Stimulated activated CD8-positive, alpha-beta memory T cell treated with anti-CD3 and anti-CD28 coated beads, Interleukin-2, amount 100 ng/mL, for 1 hour (primary cell): ENCODE measurements around the gene PARP12.
A peak's percentile ranks its signal among the peaks of the same experiment; 100 is the strongest.
"Not testable (repeated sequence)": the region's sequence is repeated elsewhere in the genome, so short reads cannot be mapped to it uniquely, and the experiment has no call there.

Experiments
- DNase-seq, 2 donors: peaks; one replicate each; pipeline ENCODE4 v3.0.0-alpha.2; 2020; ENCODE audit warnings: low read depth in 2 of 2

The PARP12 gene

GRCh38 chr7:140062528-140063299 lies at the start of gene PARP12:
PARP12 (minus strand) TSS chr7:140062951; CDS start chr7:140062847, 104 bp downstream.
- peak; percentile 82 for DNase-seq

- not testable (repeated sequence) for DNase-seq
Observed at GRCh38 chr7:140108777-140109176, 46.0 kb upstream of the PARP12 start.

GRCh38 chr7:140096459-140096858 lies 33.7 kb upstream of the PARP12 start:
- DNase-seq, result no peak

DNA sequence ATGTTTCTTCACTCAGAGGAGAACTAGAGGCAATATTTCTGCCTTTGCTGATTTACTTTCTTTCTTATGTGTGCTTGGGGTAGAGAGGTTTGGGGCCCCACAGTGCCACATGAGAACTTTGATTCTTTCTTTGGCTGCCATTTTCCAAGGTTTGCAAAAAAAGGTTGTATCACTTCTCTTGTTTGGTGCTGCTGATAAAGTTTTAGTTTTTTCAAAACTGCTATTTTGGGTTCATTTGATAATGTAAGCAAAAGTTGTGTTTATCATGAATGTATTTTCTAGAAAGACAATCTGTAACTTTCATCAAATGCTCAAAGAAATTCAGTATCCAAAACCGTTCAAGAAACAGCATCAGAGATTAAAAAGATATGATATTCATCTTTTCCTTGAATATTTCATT lies 30.6 kb upstream of the PARP12 start:
- no peak for DNase-seq

DNA sequence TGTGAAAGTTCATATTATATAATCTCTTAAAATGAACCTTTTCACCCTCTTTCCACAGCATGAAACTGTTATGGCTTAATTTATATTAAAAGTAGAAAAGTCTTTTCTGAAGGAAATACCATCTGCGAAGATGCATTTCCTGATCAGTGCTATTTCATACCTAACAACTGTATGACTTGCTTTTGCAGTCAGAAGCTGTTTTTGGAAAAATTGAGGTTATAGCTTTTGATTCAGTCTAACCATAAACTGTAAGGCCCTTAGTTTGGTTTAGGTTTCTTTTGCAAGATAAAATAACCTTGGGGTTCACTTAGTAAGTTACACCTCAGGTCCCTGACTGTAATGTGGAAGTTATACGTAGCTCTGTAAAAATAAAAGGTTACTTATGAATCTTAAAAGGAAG lies 22.7 kb upstream of the PARP12 start:
- DNase-seq, result no peak

- no peak for DNase-seq
Observed at GRCh38 chr7:140084972-140085371, 22.2 kb upstream of the PARP12 start.

DNA sequence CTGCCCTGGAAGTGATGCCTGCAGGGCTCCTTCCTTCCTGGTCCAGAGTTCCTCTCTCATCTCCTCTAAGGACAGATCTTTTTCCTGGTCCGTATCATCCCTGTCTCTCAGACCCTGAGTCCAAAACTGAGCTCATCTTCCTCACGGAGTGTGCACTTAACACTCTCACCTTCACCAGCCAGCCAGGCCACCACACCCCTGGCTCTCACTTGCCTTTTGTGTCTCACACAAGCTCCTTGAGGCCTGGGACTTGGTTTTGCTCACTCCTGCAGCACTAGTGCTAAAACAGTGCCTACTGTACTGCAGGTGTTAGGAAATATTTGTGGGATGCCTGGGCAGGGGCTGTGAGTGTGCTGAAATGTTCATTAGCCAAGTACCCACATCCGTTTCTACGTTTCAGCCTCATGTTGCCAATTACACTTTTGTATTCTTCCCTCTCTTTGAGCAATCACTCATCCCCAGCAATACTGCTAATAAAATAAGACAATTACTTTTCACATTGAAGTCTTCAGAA lies 21.4 kb upstream of the PARP12 start:
- DNase-seq, result no peak

- no peak for DNase-seq
Observed at GRCh38 chr7:140082770-140083169, 20.0 kb upstream of the PARP12 start.

DNA sequence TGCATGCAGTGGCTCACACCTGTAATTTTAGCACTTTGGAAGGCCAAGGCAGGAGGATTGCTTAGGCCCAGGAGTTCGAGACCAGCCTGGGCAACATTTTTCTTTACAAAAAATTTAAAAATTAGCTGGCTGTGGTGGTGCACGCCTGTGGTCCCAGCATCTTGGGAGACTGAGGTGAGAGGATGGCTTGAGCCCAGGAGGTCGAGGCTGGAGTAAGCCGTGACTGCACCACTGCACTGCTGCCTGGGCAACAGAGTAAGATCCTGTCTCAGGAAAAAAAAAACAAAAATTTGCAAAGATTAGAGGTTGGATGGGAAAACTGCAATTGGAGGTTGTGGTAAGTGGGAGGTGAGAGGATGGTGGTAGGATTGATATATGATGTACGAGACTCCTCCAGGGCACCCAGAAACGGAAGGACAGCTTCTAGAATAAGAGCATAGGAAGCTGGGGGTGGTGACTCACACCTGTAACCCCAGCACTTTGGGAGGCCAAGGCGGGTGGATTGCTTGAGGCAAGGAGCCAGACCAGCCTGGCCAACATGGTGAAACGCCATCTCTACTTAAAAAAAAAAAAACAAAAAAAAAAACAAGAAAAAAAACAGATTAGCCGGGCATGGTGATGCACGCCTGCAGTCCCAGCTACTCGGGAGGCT lies 19.1 kb upstream of the PARP12 start:
- DNase-seq, result no peak

- DNase-seq, result no peak
Observed at GRCh38 chr7:140080919-140081318, 18.2 kb upstream of the PARP12 start.

GRCh38 chr7:140079121-140079536 lies 16.4 kb upstream of the PARP12 start:
- no peak for DNase-seq

DNA sequence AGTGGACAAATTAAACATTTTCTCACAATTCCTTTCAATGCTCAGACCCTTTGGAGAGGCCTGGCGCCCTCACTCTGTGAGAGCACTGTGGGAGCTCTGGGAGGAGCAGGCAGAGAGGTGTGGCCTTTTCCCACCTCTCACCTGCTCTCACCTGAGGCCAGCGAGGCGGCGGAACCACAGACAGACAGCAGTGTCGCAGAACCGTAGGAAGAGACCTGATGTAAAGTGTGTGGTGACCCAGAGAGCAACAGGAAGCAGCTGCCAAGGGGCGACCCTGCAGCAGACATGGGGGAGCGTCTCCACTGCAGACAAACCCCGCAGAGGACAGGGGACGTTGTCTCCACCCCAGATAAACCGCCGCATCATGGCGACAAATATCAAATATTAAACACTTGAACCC lies 15.6 kb upstream of the PARP12 start:
- no peak for DNase-seq

DNA sequence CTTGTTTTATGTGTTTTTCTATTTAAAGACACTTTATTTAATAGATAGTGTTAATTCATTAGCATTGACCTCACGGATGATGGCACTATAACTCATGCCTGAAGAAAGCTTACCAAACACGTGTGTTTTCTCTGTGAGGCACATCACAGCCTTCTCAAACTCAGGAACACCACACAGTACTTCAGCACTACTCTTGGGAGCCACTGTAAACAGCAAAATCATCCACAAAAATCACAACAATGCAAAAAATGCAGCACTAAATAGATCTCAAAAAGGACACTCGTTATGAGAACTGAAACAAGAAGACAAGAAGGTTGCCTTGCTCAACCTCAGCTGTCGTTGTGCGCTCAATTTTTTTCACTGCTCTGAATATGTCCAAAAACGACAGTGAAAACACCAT lies 12.0 kb upstream of the PARP12 start:
- no peak for DNase-seq

GRCh38 chr7:140070546-140070945 lies 7.8 kb upstream of the PARP12 start:
- DNase-seq, result no peak

- no peak for DNase-seq
Observed at GRCh38 chr7:140069298-140069949, 6.7 kb upstream of the PARP12 start.

DNA sequence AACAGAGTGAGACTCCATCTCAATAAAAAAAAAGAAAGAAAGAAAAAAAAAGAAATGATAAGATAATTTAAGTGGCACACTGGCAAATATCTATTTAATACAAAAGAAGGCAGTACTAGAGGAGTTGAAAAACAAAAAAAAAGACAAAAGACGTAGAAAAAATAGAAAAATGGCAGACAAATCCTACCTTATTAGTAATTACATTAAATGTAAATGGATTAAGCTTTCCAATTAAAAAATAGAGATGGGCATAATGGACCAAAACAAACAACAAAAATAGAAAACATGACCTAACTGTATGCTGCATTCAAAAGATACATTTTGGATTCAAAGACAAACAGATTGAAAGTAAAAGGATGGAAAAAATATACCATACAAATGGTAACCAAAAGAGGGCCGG lies 5.3 kb upstream of the PARP12 start:
- no peak for DNase-seq

DNA sequence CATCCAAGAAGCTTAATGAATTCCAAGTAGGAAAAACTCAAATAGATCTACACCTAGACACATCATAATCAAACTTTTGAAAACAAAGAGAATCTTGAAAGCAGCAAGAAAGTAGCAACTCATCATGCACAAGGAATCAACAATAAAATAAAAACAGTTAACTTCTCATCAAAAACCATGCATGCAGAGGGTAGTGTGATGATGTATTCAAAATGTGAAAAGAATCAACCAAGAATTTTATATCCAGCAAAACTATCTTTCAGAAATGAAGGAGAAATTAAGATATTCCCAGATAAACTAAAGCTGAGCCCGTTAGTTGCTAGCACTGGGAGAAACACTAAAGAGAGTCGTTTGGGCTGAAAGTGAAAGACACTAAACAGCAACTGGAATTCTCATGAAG lies 4.3 kb upstream of the PARP12 start:
- DNase-seq, result no peak

- DNase-seq, result peak; percentile 31 to 46
Observed at GRCh38 chr7:140062118-140062527, 628 bp downstream of the PARP12 start.

- DNase-seq, result no peak
Observed at GRCh38 chr7:140061607-140061930, 1.2 kb downstream of the PARP12 start.

GRCh38 chr7:140060788-140061606 lies 1.8 kb downstream of the PARP12 start:
- DNase-seq, result no peak

GRCh38 chr7:140060243-140060630 lies 2.5 kb downstream of the PARP12 start:
- no peak for DNase-seq
